ENCODE measurements around the gene TMEM129. TPM values are rescaled to one million over a fixed set of nuclear protein-coding genes. Genes with fewer than 3 reads are reported as not detected.

Gene TMEM129
- total and polyA plus RNA-seq, 12 donors, result 28.1 to 45.6 (median 33.2) TPM

DNA sequence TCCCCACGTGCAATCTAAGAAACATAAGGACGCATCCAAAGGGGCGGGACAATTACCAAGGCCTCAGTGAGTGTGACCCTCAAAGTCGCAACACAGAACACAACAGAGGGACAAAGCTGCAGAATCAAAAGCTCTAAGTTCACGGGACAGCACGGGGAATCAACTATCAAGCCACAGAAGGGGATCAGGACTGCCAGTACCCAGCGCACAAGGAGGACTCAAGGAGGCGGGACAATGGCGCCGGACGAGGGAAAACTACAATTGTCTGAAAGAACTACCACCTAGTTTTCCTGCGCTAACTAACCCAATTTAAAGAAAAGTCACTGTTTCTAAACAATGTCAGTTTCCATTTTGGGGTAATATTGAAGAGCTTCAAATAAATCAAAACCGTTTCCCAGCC, 38.3 kb downstream of the TMEM129 start:
- 90 to 94% methylated on average over 13 of the region's 13 CpGs for WGBS, 2 donors
- Histone ChIP-seq H3K27ac (peak overlapping the region in 2 of 10 donors; percentile 72 to 74), H3K9me3 (no peaks in the 10 kb centered on the region), H3K36me3 (no peaks in the 10 kb centered on the region), H3K27me3 (no peaks in the 10 kb centered on the region), H3K4me1 (peaks cover 0 to 18% (median 8%) of the 10 kb centered on the region in 9 donors), H3K4me3 (peak overlapping the region in 7 of 10 donors; percentile 60 to 69 (median 66))
- DNase-seq, result no peak
- intact Hi-C loops (cut with DNase I), result no loop called here
- TF ChIP-seq, protein P1, sequence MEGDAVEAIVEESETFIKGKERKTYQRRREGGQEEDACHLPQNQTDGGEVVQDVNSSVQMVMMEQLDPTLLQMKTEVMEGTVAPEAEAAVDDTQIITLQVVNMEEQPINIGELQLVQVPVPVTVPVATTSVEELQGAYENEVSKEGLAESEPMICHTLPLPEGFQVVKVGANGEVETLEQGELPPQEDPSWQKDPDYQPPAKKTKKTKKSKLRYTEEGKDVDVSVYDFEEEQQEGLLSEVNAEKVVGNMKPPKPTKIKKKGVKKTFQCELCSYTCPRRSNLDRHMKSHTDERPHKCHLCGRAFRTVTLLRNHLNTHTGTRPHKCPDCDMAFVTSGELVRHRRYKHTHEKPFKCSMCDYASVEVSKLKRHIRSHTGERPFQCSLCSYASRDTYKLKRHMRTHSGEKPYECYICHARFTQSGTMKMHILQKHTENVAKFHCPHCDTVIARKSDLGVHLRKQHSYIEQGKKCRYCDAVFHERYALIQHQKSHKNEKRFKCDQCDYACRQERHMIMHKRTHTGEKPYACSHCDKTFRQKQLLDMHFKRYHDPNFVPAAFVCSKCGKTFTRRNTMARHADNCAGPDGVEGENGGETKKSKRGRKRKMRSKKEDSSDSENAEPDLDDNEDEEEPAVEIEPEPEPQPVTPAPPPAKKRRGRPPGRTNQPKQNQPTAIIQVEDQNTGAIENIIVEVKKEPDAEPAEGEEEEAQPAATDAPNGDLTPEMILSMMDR (IDR thresholded peaks at IDR 0.05), result no peak
- ATAC-seq, result no peak

DNA sequence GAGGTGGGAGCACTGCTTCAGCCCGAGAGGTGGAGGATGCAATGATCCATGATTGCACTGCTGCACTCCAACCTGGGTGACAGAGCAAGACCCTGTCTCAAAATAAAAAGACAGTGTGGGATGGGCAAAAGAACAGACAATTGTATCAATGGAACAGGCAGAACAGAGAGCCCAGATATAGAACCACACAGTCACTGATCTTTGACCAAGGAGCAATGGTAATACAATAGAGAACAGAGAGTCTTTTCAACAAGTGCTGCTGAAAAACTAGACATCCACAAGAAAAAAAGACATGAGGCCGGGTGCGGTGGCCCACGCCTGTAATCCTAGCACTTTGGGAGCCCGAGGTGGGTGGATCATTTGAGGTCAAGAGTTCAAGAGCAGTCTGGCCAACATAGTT, 42.9 kb downstream of the TMEM129 start:
- Histone ChIP-seq H3K9me3 (no peaks in the 10 kb centered on the region), H3K27ac (no peak overlapping the region), H3K36me3 (no peaks in the 10 kb centered on the region), H3K4me3 (no peak overlapping the region), H3K4me1 (peaks cover 0 to 6% (median under 1%) of the 10 kb centered on the region in 9 donors), H3K27me3 (no peaks in the 10 kb centered on the region)
- ATAC-seq, result no peak
- TF ChIP-seq, protein P1 (IDR thresholded peaks at IDR 0.05), result no peak
- intact Hi-C loops (cut with DNase I), result no loop called here
- 81 to 84% methylated on average over 5 of the region's 5 CpGs for WGBS, 2 donors
- no peak for DNase-seq

DNA sequence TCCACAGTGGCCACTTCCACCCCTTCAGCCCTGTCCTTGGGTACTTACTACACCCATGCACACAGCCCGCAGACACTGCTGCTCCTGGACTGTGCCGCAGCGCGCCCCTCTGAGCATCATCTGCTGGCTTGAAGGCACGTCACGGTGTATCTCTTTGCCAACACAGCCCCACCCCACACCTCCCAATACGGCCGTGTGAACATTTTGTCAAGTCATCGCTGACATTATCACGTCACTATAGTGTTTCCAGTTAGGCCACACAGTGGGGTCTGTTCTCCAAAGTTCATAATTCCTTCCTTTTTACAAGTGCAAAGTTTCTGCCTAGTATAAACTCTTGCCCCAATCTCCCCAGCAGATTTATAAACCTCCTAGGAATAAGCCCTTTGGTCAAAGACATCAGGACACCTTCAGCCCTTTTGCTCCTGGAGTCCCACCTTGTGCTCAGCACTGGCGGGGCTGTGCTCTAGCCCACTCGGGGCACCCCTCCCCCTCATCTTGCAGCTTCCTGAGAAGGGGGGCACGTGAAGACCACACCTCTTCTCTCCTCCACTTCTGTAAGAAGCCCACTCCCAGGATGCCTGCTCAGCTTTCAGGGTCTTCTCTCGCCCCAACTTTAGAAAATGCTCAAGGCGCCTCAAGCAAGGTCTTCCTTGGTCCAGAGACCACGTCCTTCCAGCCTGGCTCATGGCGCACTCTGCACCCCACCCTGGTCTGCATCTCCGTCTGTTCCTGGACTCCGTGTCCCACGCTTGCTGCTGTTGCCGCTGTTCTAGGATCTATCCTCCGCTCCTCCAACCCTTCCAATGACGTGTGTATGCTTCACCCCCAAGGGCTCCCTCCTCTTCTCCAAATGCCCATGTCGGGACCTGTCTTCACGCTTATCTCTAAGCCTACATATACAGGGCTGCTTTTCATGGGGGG, 44.3 kb downstream of the TMEM129 start:
- no peak overlapping the region for H3K4me3 ChIP-seq
- TF ChIP-seq, protein P1 (IDR thresholded peaks at IDR 0.05), result no peak
- H3K4me1 ChIP-seq, result no peaks in the 10 kb centered on the region
- no peaks in the 10 kb centered on the region for H3K36me3 ChIP-seq
- DNase-seq (no peak), ATAC-seq (peak in 1 of 8 donors; percentile 28)
- H3K9me3 ChIP-seq, result no peaks in the 10 kb centered on the region
- intact Hi-C loops (cut with DNase I), result no loop called here
- H3K27me3 ChIP-seq, result no peaks in the 10 kb centered on the region
- H3K27ac ChIP-seq, result no peak overlapping the region
- 77 to 80% methylated on average over 25 of the region's 25 CpGs for WGBS, 2 donors

DNA sequence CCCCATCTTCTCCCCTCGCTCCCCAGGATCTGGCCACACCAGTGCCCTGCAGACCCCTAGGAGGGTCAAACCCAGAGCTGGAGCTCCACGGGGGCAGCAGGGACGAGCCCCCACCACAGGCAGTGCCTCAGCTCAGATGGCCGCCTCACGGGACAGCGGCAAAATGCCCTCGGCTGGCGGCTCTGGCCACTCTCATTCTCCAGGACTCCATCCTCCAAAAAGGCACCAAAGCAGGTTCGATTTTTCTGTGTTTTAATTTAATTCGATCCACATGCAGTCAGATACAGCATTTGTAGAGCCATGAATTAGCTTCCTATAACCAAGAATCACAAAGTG, 45.4 kb downstream of the TMEM129 start:
- no peak for ATAC-seq
- 83 to 89% methylated on average over 10 of the region's 10 CpGs for WGBS, 2 donors

More for the DNA sequence above, 45.4 kb downstream of the TMEM129 start:
- DNase-seq, result no peak
- no peaks in the 10 kb centered on the region for H3K36me3 ChIP-seq
- no peaks in the 10 kb centered on the region for H3K9me3 ChIP-seq
- H3K27me3 ChIP-seq, result no peaks in the 10 kb centered on the region
- intact Hi-C loops (cut with DNase I), result no loop called here
- no peak overlapping the region for H3K27ac ChIP-seq
- no peak overlapping the region for H3K4me3 ChIP-seq
- TF ChIP-seq, protein P1 (IDR thresholded peaks at IDR 0.05), result no peak
- H3K4me1 ChIP-seq, result no peaks in the 10 kb centered on the region

All from heart right ventricle (tissue), 16 donors.